Smooth muscle cell (in vitro differentiated cells): Measurements from ENCODE around the gene NFX1. TPM values are rescaled to one million over a fixed set of nuclear protein-coding genes. Genes with fewer than 3 reads are reported as not detected.
A peak's percentile ranks its signal among the peaks of the same experiment; 100 is the strongest.

ENCODE experiments used
- DNase-seq: peaks from one replicate; lab custom pipeline; 2025; ENCODE audit not compliant: unreplicated experiment; lab: John Stamatoyannopoulos, UW
- H2AFZ ChIP-seq: fragments of 200-600 bp; sonication (generic); 2 replicates; pipeline ENCODE4 v1.6.0; 2016; ENCODE audit warnings: antibody characterized with exemption, low read depth, mild to moderate bottlenecking
- H3F3A ChIP-seq: fragments of 200-600 bp; sonication (generic); 2 replicates; pipeline ENCODE4 v1.6.0; 2017; ENCODE audit warnings: antibody characterized with exemption, low read depth
- H3K27ac ChIP-seq: fragments of 200-600 bp; sonication (generic); 2 replicates; pipeline ENCODE4 v1.5.1; 2016; ENCODE audit warnings: low read depth, mild to moderate bottlenecking
- H3K27me3 ChIP-seq: fragments of 200-600 bp; sonication (generic); 2 replicates; pipeline ENCODE4 v1.6.1; 2016; ENCODE audit warnings: low read depth, mild to moderate bottlenecking
- H3K36me3 ChIP-seq: fragments of 200-600 bp; sonication (generic); 2 replicates; pipeline ENCODE4 v1.5.1; 2016; ENCODE audit warnings: low read depth
- H3K4me1 ChIP-seq: fragments of 200-600 bp; sonication (generic); 2 replicates; pipeline ENCODE4 v1.5.1; 2016; ENCODE audit warnings: low read depth
- H3K4me2 ChIP-seq: fragments of 200-600 bp; sonication (generic); 2 replicates; pipeline ENCODE4 v1.6.0; 2016; ENCODE audit warnings: mild to moderate bottlenecking
- H3K4me3 ChIP-seq: fragments of 200-600 bp; sonication (generic); 2 replicates; pipeline ENCODE4 v1.5.1; 2016; ENCODE audit warnings: mild to moderate bottlenecking
- H3K79me2 ChIP-seq: fragments of 200-600 bp; sonication (generic); 2 replicates; pipeline ENCODE4 v1.6.0; 2016; ENCODE audit warnings: low read depth, mild to moderate bottlenecking
- H3K9ac ChIP-seq: fragments of 200-600 bp; sonication (generic); 2 replicates; pipeline ENCODE4 v1.6.0; 2016; ENCODE audit warnings: low read depth
- H3K9me3 ChIP-seq: fragments of 200-600 bp; sonication (generic); replicated peaks from 2 replicates; pipeline ENCODE4 v1.5.1; 2016; ENCODE audit warnings: low read depth
- H4K20me1 ChIP-seq: fragments of 200-600 bp; sonication (generic); 2 replicates; pipeline ENCODE4 v1.6.0; 2016; ENCODE audit warnings: low read depth
- CTCF ChIP-seq: fragments of 200-600 bp; sonication (generic); IDR thresholded peaks from 2 replicates; pipeline ENCODE4 v1.5.1; 2017; ENCODE audit warnings: borderline replicate concordance, mild to moderate bottlenecking, antibody characterized with exemption; ENCODE audit not compliant: insufficient read depth, poor library complexity, severe bottlenecking
- WGBS: methylation state at CpG from one replicate; pipeline ENCODE4 v1.1.7; 2016; ENCODE audit warnings: low lambda C conversion rate; 5-methylcytosine and 5-hydroxymethylcytosine counted together
- polyA plus RNA-seq: library from polyadenylated mRNA; unstranded; fragments of >200 nt; fragmentation: Nextera tagmentation; extraction: Ambion mirVana; gene quantifications from 2 replicates; pipeline ENCODE4 v1.2.1, GENCODE V29; 2016
- total RNA-seq: library from RNA; depleted of rRNA; stranded (reverse); fragments of >200 nt; gene quantifications from 2 replicates; pipeline ENCODE4 v1.2.3, GENCODE V29; 2014

NFX1 gene
- total and polyA plus RNA-seq, 2 experiments from 2014 or later: 19.3 to 22.8 TPM

DNA sequence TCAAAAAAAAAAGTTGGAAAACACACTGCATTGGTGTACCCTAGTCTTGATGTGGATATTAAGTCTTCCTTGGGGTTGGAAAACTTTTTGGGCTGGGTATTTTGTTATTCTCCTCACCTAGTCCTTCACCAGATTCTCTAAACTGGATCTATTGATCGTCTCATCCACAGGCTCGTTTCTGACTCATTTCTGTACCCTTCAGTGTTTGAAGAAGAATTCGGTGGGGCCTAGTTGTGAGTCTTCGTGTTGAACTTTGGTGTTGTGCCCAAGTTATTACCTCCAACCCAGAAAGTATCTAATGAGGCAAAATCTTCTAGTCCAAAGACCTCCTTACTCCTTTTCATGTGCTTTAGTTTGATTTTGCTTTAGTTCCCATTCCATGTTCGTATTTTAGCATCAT, 1.6 kb downstream of the NFX1 start:
- 93% methylated on average over 5 of the region's 5 CpGs for WGBS
- H3K4me2 ChIP-seq: peak overlapping the region; percentile 86
- H2AFZ ChIP-seq: no peak overlapping the region
- peaks cover 3% of the 10 kb centered on the region for H3K36me3 ChIP-seq
- no peak for DNase-seq
- peaks cover 5% of the 10 kb centered on the region for H4K20me1 ChIP-seq
- no peak overlapping the region for H3K4me3 ChIP-seq
- H3K27me3 ChIP-seq: no peaks in the 10 kb centered on the region
- H3K9ac ChIP-seq: no peak overlapping the region
- peaks cover 60% of the 10 kb centered on the region for H3K79me2 ChIP-seq
- H3K9me3 ChIP-seq: no peaks in the 10 kb centered on the region
- H3K4me1 ChIP-seq: peaks cover 2% of the 10 kb centered on the region
- H3K27ac ChIP-seq: peak overlapping the region; percentile 100
- H3F3A ChIP-seq: no peaks in the 10 kb centered on the region
- no peak for TF ChIP-seq CTCF

DNA sequence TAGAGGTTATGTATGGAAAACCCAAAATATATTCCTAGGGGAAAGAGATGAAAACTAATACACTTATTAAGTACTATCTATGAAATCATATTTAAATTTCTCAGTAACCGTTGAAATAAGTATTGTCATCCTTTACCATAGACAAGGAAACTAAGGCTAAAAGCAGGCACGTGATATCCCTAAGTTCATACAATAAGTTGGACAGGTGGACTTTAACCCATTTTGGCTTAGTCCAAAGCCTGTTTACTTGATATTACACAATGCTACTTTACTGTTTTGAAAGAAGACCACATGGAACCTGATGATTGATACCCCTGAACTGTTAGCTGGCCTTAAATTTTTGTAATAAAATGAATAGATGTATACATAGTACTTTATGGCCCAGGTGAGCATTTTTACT, 3.5 kb downstream of the NFX1 start:
- Histone ChIP-seq H3K27ac (peak overlapping the region; percentile 17), H3K36me3 (peaks cover 4% of the 10 kb centered on the region), H3K4me1 (peaks cover 2% of the 10 kb centered on the region), H3K4me2 (no peak overlapping the region), H3K27me3 (no peaks in the 10 kb centered on the region), H3K9me3 (no peaks in the 10 kb centered on the region), H3K9ac (peak overlapping the region; percentile 2), H4K20me1 (peaks cover 14% of the 10 kb centered on the region), H2AFZ (no peak overlapping the region), H3F3A (no peaks in the 10 kb centered on the region), H3K79me2 (peaks cover 77% of the 10 kb centered on the region), H3K4me3 (no peak overlapping the region)
- WGBS: 98% methylated on average over 2 of the region's 2 CpGs
- TF ChIP-seq CTCF: no peak
- DNase-seq: no peak

DNA sequence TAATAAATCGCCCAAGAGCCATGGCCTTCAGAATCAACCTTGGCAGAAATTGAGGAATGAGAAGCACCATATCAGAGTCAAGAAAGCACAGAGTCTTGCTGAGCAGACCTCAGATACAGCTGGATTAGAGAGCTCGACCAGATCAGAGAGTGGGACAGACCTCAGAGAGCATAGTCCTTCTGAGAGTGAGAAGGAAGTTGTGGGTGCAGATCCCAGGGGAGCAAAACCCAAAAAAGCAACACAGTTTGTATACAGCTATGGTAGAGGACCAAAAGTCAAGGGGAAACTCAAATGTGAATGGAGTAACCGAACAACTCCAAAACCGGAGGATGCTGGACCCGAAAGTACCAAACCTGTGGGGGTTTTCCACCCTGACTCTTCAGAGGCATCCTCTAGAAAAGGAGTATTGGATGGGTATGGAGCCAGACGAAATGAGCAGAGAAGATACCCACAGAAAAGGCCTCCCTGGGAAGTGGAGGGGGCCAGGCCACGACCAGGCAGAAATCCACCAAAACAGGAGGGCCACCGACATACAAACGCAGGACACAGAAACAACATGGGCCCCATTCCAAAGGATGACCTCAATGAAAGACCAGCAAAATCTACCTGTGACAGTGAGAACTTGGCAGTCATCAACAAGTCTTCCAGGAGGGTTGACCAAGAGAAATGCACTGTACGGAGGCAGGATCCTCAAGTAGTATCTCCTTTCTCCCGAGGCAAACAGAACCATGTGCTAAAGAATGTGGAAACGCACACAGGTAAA, 4.5 kb downstream of the NFX1 start:
- H3K9ac ChIP-seq: no peak overlapping the region
- no peak overlapping the region for H3K4me2 ChIP-seq
- 97% methylated on average over 12 of the region's 12 CpGs for WGBS
- DNase-seq: no peak
- H3K79me2 ChIP-seq: peaks cover 88% of the 10 kb centered on the region
- no peaks in the 10 kb centered on the region for H3K9me3 ChIP-seq
- no peaks in the 10 kb centered on the region for H3K27me3 ChIP-seq
- H4K20me1 ChIP-seq: peaks cover 24% of the 10 kb centered on the region
- no peak for TF ChIP-seq CTCF
- no peak overlapping the region for H3K27ac ChIP-seq
- peaks cover 2% of the 10 kb centered on the region for H3K4me1 ChIP-seq
- peaks cover 7% of the 10 kb centered on the region for H3K36me3 ChIP-seq
- H3K4me3 ChIP-seq: no peak overlapping the region
- no peaks in the 10 kb centered on the region for H3F3A ChIP-seq
- no peak overlapping the region for H2AFZ ChIP-seq

- H3K36me3 ChIP-seq: peaks cover 12% of the 10 kb centered on the region
- H3K4me3 ChIP-seq: no peak overlapping the region
- no peak overlapping the region for H3K9ac ChIP-seq
- no peaks in the 10 kb centered on the region for H3K9me3 ChIP-seq
- no peak overlapping the region for H3K27ac ChIP-seq
- no peak for DNase-seq
- no peak overlapping the region for H2AFZ ChIP-seq
- no peak overlapping the region for H3K4me2 ChIP-seq
- H3K4me1 ChIP-seq: peaks cover 2% of the 10 kb centered on the region
- no peaks in the 10 kb centered on the region for H3K27me3 ChIP-seq
- no peaks in the 10 kb centered on the region for H3F3A ChIP-seq
- TF ChIP-seq CTCF: no peak
- WGBS: 90% methylated on average over 2 of the region's 2 CpGs
- H3K79me2 ChIP-seq: peaks cover 88% of the 10 kb centered on the region
- peaks cover 29% of the 10 kb centered on the region for H4K20me1 ChIP-seq
Measured at GRCh38 chr9:33295571-33295970, 5.3 kb downstream of the NFX1 start.
